ENCODE measurements around the gene NR5A2. TPM values are rescaled to one million over a fixed set of nuclear protein-coding genes. Genes with fewer than 3 reads are reported as not detected.

NR5A2 gene
- polyA plus RNA-seq, 3 donors: 0.03 to 0.31 TPM; not detected in 1

GRCh38 chr1:200213392-200213791, 185.9 kb downstream of the NR5A2 start:
- no peaks in the 10 kb centered on the region for H3K36me3 ChIP-seq (replicated peaks in 1 of 2; ENCODE audit: control insufficient read depth in 1 of 2, insufficient read depth in 2 of 2, low read length in 2 of 2)
- TF ChIP-seq CTCF (IDR thresholded peaks at IDR 0.05): no peak
- H3K9ac ChIP-seq (ENCODE audit: insufficient read depth, low read length, poor library complexity, severe bottlenecking): no peak overlapping the region
- no peak overlapping the region for H3K27ac ChIP-seq (ENCODE audit: low read depth in 1 of 2, low read length in 2 of 2)
- H3K4me1 ChIP-seq (ENCODE audit: control insufficient read depth in 1 of 2, insufficient read depth in 2 of 2, low read length in 2 of 2): peaks cover 0 to under 1% of the 10 kb centered on the region in 2 donors
- no peaks in the 10 kb centered on the region for H4K20me1 ChIP-seq (ENCODE audit: insufficient read depth, low read length)
- H3K4me3 ChIP-seq (replicated peaks in 1 of 3; ENCODE audit: low read depth in 2 of 3, low read length in 3 of 3): no peak overlapping the region
- Mint-ChIP-seq H3K9me3 (peaks cover 10 to 26% (median 16%) of the 10 kb centered on the region in 7 donors), H3K27me3 (ENCODE audit: low read depth in 3 of 3) (peaks cover 0 to 6% (median 0%) of the 10 kb centered on the region in 3 donors), H3K36me3 (no peaks in the 10 kb centered on the region), H3K4me1 (peaks cover 2% of the 10 kb centered on the region), H3K27ac (peak overlapping the region in 1 of 7 donors; percentile 1), H3K4me3 (no peak overlapping the region)
- 98% methylated on average over 24 of the region's 24 CpGs for WGBS (ENCODE audit: insufficient coverage)
- no peak for DNase-seq
- intact Hi-C loops (cut with micrococcal nuclease): no loop called here
- peaks cover 6 to 12% of the 10 kb centered on the region in 2 donors for H3K9me3 ChIP-seq (replicated peaks in 1 of 2; ENCODE audit: control insufficient read depth in 1 of 2, insufficient read depth in 1 of 2, low read length in 2 of 2)
- no peak overlapping the region for H2AFZ ChIP-seq (ENCODE audit: insufficient read depth, low read depth, low read length, poor library complexity, severe bottlenecking)
- H3K79me2 ChIP-seq (ENCODE audit: insufficient read depth, low read length): no peaks in the 10 kb centered on the region
- H3K4me2 ChIP-seq (replicated peaks; ENCODE audit: extremely low read depth, low read length, poor library complexity, severe bottlenecking): no peak overlapping the region
- no peaks in the 10 kb centered on the region for H3K27me3 ChIP-seq (ENCODE audit: control insufficient read depth in 2 of 2, insufficient read depth in 2 of 2, low read length in 2 of 2)

GRCh38 chr1:200213921-200214320, 186.4 kb downstream of the NR5A2 start:
- Histone ChIP-seq H3K36me3 (replicated peaks in 1 of 2; ENCODE audit: control insufficient read depth in 1 of 2, insufficient read depth in 2 of 2, low read length in 2 of 2) (no peaks in the 10 kb centered on the region), H3K27me3 (ENCODE audit: control insufficient read depth in 2 of 2, insufficient read depth in 2 of 2, low read length in 2 of 2) (no peaks in the 10 kb centered on the region), H2AFZ (ENCODE audit: insufficient read depth, low read depth, low read length, poor library complexity, severe bottlenecking) (no peak overlapping the region), H3K4me3 (replicated peaks in 1 of 3; ENCODE audit: low read depth in 2 of 3, low read length in 3 of 3) (no peak overlapping the region), H3K4me1 (ENCODE audit: control insufficient read depth in 1 of 2, insufficient read depth in 2 of 2, low read length in 2 of 2) (no peaks in the 10 kb centered on the region), H3K79me2 (ENCODE audit: insufficient read depth, low read length) (no peaks in the 10 kb centered on the region), H3K9me3 (replicated peaks in 1 of 2; ENCODE audit: control insufficient read depth in 1 of 2, insufficient read depth in 1 of 2, low read length in 2 of 2) (peaks cover 6 to 12% of the 10 kb centered on the region in 2 donors), H4K20me1 (ENCODE audit: insufficient read depth, low read length) (no peaks in the 10 kb centered on the region), H3K9ac (ENCODE audit: insufficient read depth, low read length, poor library complexity, severe bottlenecking) (no peak overlapping the region), H3K4me2 (replicated peaks; ENCODE audit: extremely low read depth, low read length, poor library complexity, severe bottlenecking) (no peak overlapping the region), H3K27ac (ENCODE audit: low read depth in 1 of 2, low read length in 2 of 2) (no peak overlapping the region)
- no peak for TF ChIP-seq CTCF (IDR thresholded peaks at IDR 0.05)
- H3K27me3 Mint-ChIP-seq (ENCODE audit: low read depth in 3 of 3): peaks cover 0 to 6% (median 2%) of the 10 kb centered on the region in 3 donors
- peaks cover 10 to 26% (median 16%) of the 10 kb centered on the region in 7 donors for H3K9me3 Mint-ChIP-seq
- no peak overlapping the region for H3K4me3 Mint-ChIP-seq
- H3K27ac Mint-ChIP-seq: no peak overlapping the region
- WGBS (ENCODE audit: insufficient coverage): 99% methylated on average over 14 of the region's 15 CpGs
- no peak for DNase-seq
- peaks cover 2% of the 10 kb centered on the region for H3K4me1 Mint-ChIP-seq
- H3K36me3 Mint-ChIP-seq: no peaks in the 10 kb centered on the region
- intact Hi-C loops (cut with micrococcal nuclease): no loop called here
